HCT116 (cell line): ENCODE data around the gene ARHGAP12. TPM values are rescaled to one million over a fixed set of nuclear protein-coding genes. Genes with fewer than 3 reads are reported as not detected.

Experiments used
- ATAC-seq: fragments of 200-7000 bp; cut with Tn5 transposase; 2 replicates; pipeline ENCODE4 v1.9.1; 2020; ENCODE audit warnings: mild to moderate bottlenecking, moderate library complexity
- BruUV-seq: library from RNA; stranded (reverse); fragments of 400-500 nt; replicated peaks from 2 replicates; lab custom pipeline; 2021; lab: Mats Ljungman, UMichigan
- CTCF ChIA-PET: fragments of 300-600 bp; sonication (Branson Sonifier 250); formaldehyde crosslinking; loops from one replicate; lab custom pipeline; 2021; ENCODE audit warnings: antibody characterized with exemption; lab: Charles Lee
- POLR2A ChIA-PET: fragments of 300-600, 350-600 bp; sonication (Branson Sonifier 250); formaldehyde crosslinking; loops from one replicate; lab custom pipeline; 2021; ENCODE audit warnings: antibody characterized with exemption; lab: Charles Lee
- RAD21 ChIA-PET, 2 experiments: fragments of 300-600 bp; sonication (Branson Sonifier 250); formaldehyde crosslinking; loops; one replicate each; lab custom pipeline; 2023; ENCODE audit warnings: low total read pairs in 2 of 2; ENCODE audit not compliant: uncharacterized antibody in 2 of 2, unreplicated experiment in 2 of 2, low non-redundant PET in 1 of 2; lab: Charles Lee
- DNase-seq: peaks from one replicate; pipeline ENCODE4 v3.0.0-alpha.2; 2010; ENCODE audit warnings: low read depth, low spot score
- H2AFZ ChIP-seq: fragments of 200-600 bp; shearing (Covaris generic), sonication (generic); 2 replicates; pipeline ENCODE4 v1.6.1; 2017; ENCODE audit warnings: low read depth, mixed run types, mixed read lengths, antibody characterized with exemption, low read length; ENCODE audit not compliant: poor library complexity, severe bottlenecking
- H3K27ac ChIP-seq: 2 replicates; pipeline ENCODE4 v1.5.1; 2012; ENCODE audit warnings: low read depth, low read length
- H3K27me3 ChIP-seq: fragments of 200-600 bp; sonication (generic); 2 replicates; pipeline ENCODE4 v1.6.1; 2016; ENCODE audit warnings: mixed run types, low read length, mixed read lengths; ENCODE audit not compliant: insufficient read depth
- H3K36me3 ChIP-seq, 2 experiments: fragments of 200-500 bp in 1 of 2; fragments of 200-600 bp in 1 of 2; sonication (Bioruptor generic) in 1 of 2; sonication (generic) in 1 of 2; 2 replicates each; pipeline versions ENCODE4 v1.5.1 to v1.6.1; 2014 to 2016; ENCODE audit warnings: low read length in 2 of 2, inconsistent platforms in 1 of 2, mixed read lengths in 1 of 2, mixed run types in 1 of 2; ENCODE audit not compliant: insufficient read depth in 2 of 2, control insufficient read depth in 1 of 2
- H3K4me1 ChIP-seq, 2 experiments: fragments of 200-600 bp in 1 of 2; sonication (generic) in 1 of 2; 2 replicates each; pipeline versions ENCODE4 v1.5.1 to v1.6.1; 2012 to 2017; ENCODE audit warnings: low read length in 2 of 2, inconsistent platforms in 1 of 2, mild to moderate bottlenecking in 1 of 2, mixed read lengths in 1 of 2, mixed run types in 1 of 2, moderate library complexity in 1 of 2; ENCODE audit not compliant: insufficient read depth in 2 of 2, control insufficient read depth in 1 of 2
- H3K4me2 ChIP-seq: fragments of 200-600 bp; sonication (generic); 2 replicates; pipeline ENCODE4 v1.6.1; 2017; ENCODE audit warnings: mixed run types, low read length, mixed read lengths
- H3K4me3 ChIP-seq, 2 experiments: fragments of 200-600 bp in 1 of 2; sonication (generic) in 1 of 2; replicated peaks in 1 of 2; 2 replicates each; pipeline ENCODE4 v1.5.1; 2011 to 2016; ENCODE audit warnings: low read length in 2 of 2, control low read depth in 1 of 2, low read depth in 1 of 2, mild to moderate bottlenecking in 1 of 2, mixed read lengths in 1 of 2, mixed run types in 1 of 2
- H3K79me2 ChIP-seq: fragments of 200-600 bp; sonication (generic); 2 replicates; pipeline ENCODE4 v1.6.1; 2017; ENCODE audit warnings: mild to moderate bottlenecking, mixed run types, low read length, moderate library complexity, mixed read lengths; ENCODE audit not compliant: insufficient read depth
- H3K9ac ChIP-seq: fragments of 200-600 bp; sonication (generic); 2 replicates; pipeline ENCODE4 v1.6.1; 2016; ENCODE audit warnings: low read length, mixed read lengths
- H3K9me2 ChIP-seq: fragments of 200-600 bp; sonication (generic), shearing (Covaris generic); 2 replicates; pipeline ENCODE4 v1.6.1; 2017; ENCODE audit warnings: mixed run types, mild to moderate bottlenecking, moderate library complexity; ENCODE audit not compliant: insufficient read depth
- H3K9me3 ChIP-seq, 2 experiments: fragments of 200-500 bp in 1 of 2; fragments of 200-600 bp in 1 of 2; sonication (Bioruptor generic) in 1 of 2; sonication (generic) in 1 of 2; 2 replicates each; pipeline ENCODE4 v1.6.1; 2014 to 2017; ENCODE audit warnings: low read length in 2 of 2, mixed read lengths in 2 of 2, inconsistent platforms in 1 of 2, low read depth in 1 of 2, mild to moderate bottlenecking in 1 of 2, mixed run types in 1 of 2, moderate library complexity in 1 of 2; ENCODE audit not compliant: control insufficient read depth in 1 of 2, insufficient read depth in 1 of 2
- H4K20me1 ChIP-seq: fragments of 200-600 bp; sonication (generic), shearing (Covaris generic); 2 replicates; pipeline ENCODE4 v1.6.1; 2017; ENCODE audit warnings: mixed run types, mild to moderate bottlenecking, moderate library complexity; ENCODE audit not compliant: insufficient read depth
- ATF3 ChIP-seq: IDR thresholded peaks from 2 replicates; pipeline ENCODE4 v1.6.1; 2012
- CEBPB ChIP-seq: IDR thresholded peaks from 2 replicates; pipeline ENCODE4 v1.6.1; 2012; ENCODE audit warnings: low read depth
- CTCF ChIP-seq, 3 experiments: fragments of 200-600 bp in 1 of 3; sonication (generic) in 1 of 3; IDR thresholded peaks in 2 of 3; conservative IDR thresholded peaks in 1 of 3; 2 replicates each; pipeline ENCODE4 v1.5.1; 2012 to 2017; ENCODE audit warnings: low read depth in 2 of 3, low read length in 2 of 3, antibody characterized with exemption in 1 of 3, borderline replicate concordance in 1 of 3, control low read depth in 1 of 3, mild to moderate bottlenecking in 1 of 3, mixed read lengths in 1 of 3, mixed run types in 1 of 3, moderate library complexity in 1 of 3; ENCODE audit not compliant: insufficient read depth in 1 of 3
- EZH2 ChIP-seq: fragments of 200-600 bp; sonication (generic); IDR thresholded peaks from 2 replicates; pipeline ENCODE4 v1.6.1; 2017; ENCODE audit warnings: antibody characterized with exemption, mixed run types
- EZH2phosphoT487 ChIP-seq: fragments of 200-600 bp; IDR thresholded peaks from 2 replicates; pipeline ENCODE4 v1.6.1; 2018; ENCODE audit warnings: antibody characterized with exemption, borderline replicate concordance
- FOSL1 ChIP-seq: IDR thresholded peaks from 2 replicates; pipeline ENCODE4 v1.6.1; 2012; ENCODE audit warnings: low read depth
- JUND ChIP-seq: IDR thresholded peaks from 2 replicates; pipeline ENCODE4 v1.6.1; 2012
- MAX ChIP-seq: IDR thresholded peaks from 2 replicates; pipeline ENCODE4 v1.6.1; 2012
- POLR2AphosphoS5 ChIP-seq: IDR thresholded peaks from 2 replicates; pipeline ENCODE4 v1.6.1; 2011; ENCODE audit warnings: mild to moderate bottlenecking, low read depth, low read length, moderate library complexity
- SIN3A ChIP-seq: IDR thresholded peaks from 2 replicates; pipeline ENCODE4 v1.6.1; 2012; ENCODE audit warnings: low read depth
- SRF ChIP-seq: IDR thresholded peaks from 2 replicates; pipeline ENCODE4 v1.6.1; 2012; ENCODE audit warnings: low read depth
- YY1 ChIP-seq: IDR thresholded peaks from 2 replicates; pipeline ENCODE4 v1.6.1; 2011; ENCODE audit warnings: low read length, low read depth, moderate library complexity, mild to moderate bottlenecking; ENCODE audit not compliant: insufficient replicate concordance; ENCODE audit errors: extremely low read depth
- ZFX ChIP-seq: fragments of 450-650 bp; IDR thresholded peaks from 2 replicates; pipeline ENCODE4 v1.6.1; 2017
- ZNF274 ChIP-seq: fragments of 200-500 bp; sonication (Bioruptor generic); IDR thresholded peaks from 2 replicates; pipeline ENCODE4 v1.6.1; 2014; ENCODE audit warnings: mild to moderate bottlenecking, low read depth, low read length, inconsistent platforms
- intact Hi-C: fragments of 100-400 bp; cut with micrococcal nuclease; formaldehyde crosslinking; loops from 2 replicates; pipeline ENCODE4 v1.10.0; 2022
- total RNA-seq: library from RNA; stranded (reverse); gene quantifications from one replicate; pipeline ENCODE4 v1.2.1, GENCODE V29; 2021; ENCODE audit not compliant: unreplicated experiment

ARHGAP12 gene
- total RNA-seq, 1 experiment from 2014 or later, result 80.3 TPM

- TF ChIP-seq POLR2AphosphoS5, result no peak
- no peak for TF ChIP-seq FOSL1
- TF ChIP-seq ATF3, result no peak
- no peak for TF ChIP-seq ZFX
- no peak for TF ChIP-seq SIN3A
- no peak for TF ChIP-seq JUND
- no peak for TF ChIP-seq MAX
- TF ChIP-seq EZH2phosphoT487, result no peak
- no peak for TF ChIP-seq CEBPB
- no peak for TF ChIP-seq CTCF (IDR thresholded peaks at IDR 0.05 in 2 of 3, conservative IDR thresholded peaks at IDR 0.05 in 1 of 3; ENCODE audit: borderline replicate concordance in 1 of 3, insufficient read depth in 1 of 3, low read depth in 2 of 3, low read length in 2 of 3)
- TF ChIP-seq SRF, result no peak
- no peak for TF ChIP-seq YY1
- no peak for TF ChIP-seq ZNF274
- no peak for TF ChIP-seq EZH2
- CTCF ChIA-PET, result no interaction called here
- Histone ChIP-seq H3K27ac (no peak overlapping the region), H3K9ac (no peak overlapping the region), H3K79me2 (no peaks in the 10 kb centered on the region), H3K4me2 (no peak overlapping the region), H3K9me3 (0 out of 4 replicates have a peak, but pooled peaks cover 0 to 6% of the 10 kb centered on the region in 2 experiments), H4K20me1 (no peaks in the 10 kb centered on the region), H3K27me3 (no peaks in the 10 kb centered on the region), H2AFZ (no peak overlapping the region), H3K4me1 (peaks cover 0 to 2% of the 10 kb centered on the region in 2 experiments; a peak in 1 of 4 replicates), H3K9me2 (no peaks in the 10 kb centered on the region), H3K36me3 (no peaks in the 10 kb centered on the region), H3K4me3 (no peak overlapping the region)
- intact Hi-C loops, result no loop called here
- RAD21 ChIA-PET, result no interaction called here
- BruUV-seq, result no TSS peak
- ATAC-seq (no peak), DNase-seq (no peak)
- POLR2A ChIA-PET, result no interaction called here
Measured at GRCh38 chr10:31774299-31774900, 154.2 kb downstream of the ARHGAP12 start.
